ENCODE data around the gene SDK2.

The SDK2 gene

GRCh38 chr17:73538445-73538844, 105.8 kb downstream of the SDK2 start:
- ChIA-PET CTCF (interaction anchor here (0.7 kb wide), 1 partner anchor 10 kb away, joined by 3 read pairs; no protein-coding TSS in a partner anchor), POLR2A (no interaction called here)
- H3K4me1 ChIP-seq (ENCODE audit: control insufficient read depth, insufficient read depth, low read length) = no peaks in the 10 kb centered on the region; the same call in 1 of the 2 replicates
- H3K27ac ChIP-seq (ENCODE audit: extremely low read depth, low read depth, low read length) = no peak overlapping the region
- no peak overlapping the region for H3K4me3 ChIP-seq (ENCODE audit: low read depth, low read length)
- no peaks in the 10 kb centered on the region for H3K36me3 ChIP-seq (ENCODE audit: control insufficient read depth in 2 of 2, insufficient read depth in 1 of 2, low read length in 2 of 2)
- TF ChIP-seq EGR2 (tag by site-specific recombination; IDR thresholded peaks at IDR 0.05; ENCODE audit: low read depth) = peak; percentile 60
- TF ChIP-seq ZFHX2 (tag by site-specific recombination; conservative IDR thresholded peaks at IDR 0.05) = peak; percentile 47; the same call in 1 of the 2 replicates
- no peak for TF ChIP-seq ZNF335 (tag by site-specific recombination; conservative IDR thresholded peaks at IDR 0.05)
- H3K9me3 ChIP-seq (ENCODE audit: control insufficient read depth, insufficient read depth, low read depth, low read length) = no peaks in the 10 kb centered on the region

GRCh38 chr17:73536700-73537605, 107.3 kb downstream of the SDK2 start:
- Histone ChIP-seq H3K36me3 (ENCODE audit: control insufficient read depth in 2 of 2, insufficient read depth in 1 of 2, low read length in 2 of 2) (no peaks in the 10 kb centered on the region), H3K9me3 (ENCODE audit: control insufficient read depth, insufficient read depth, low read depth, low read length) (no peaks in the 10 kb centered on the region), H3K4me3 (ENCODE audit: low read depth, low read length) (no peak overlapping the region), H3K4me1 (ENCODE audit: control insufficient read depth, insufficient read depth, low read length) (no peaks in the 10 kb centered on the region; the same call in 1 of the 2 replicates), H3K27ac (ENCODE audit: extremely low read depth, low read depth, low read length) (no peak overlapping the region)
- POLR2A ChIA-PET = no interaction called here
- TF ChIP-seq EGR2 (tag by site-specific recombination; IDR thresholded peaks at IDR 0.05; ENCODE audit: low read depth) = peak; percentile 52
- TF ChIP-seq ZBTB48 (tag by site-specific recombination; IDR thresholded peaks at IDR 0.05) = no peak
- no peak for TF ChIP-seq PRDM2 (tag by site-specific recombination; IDR thresholded peaks at IDR 0.05; ENCODE audit: borderline replicate concordance)
- no peak for TF ChIP-seq PRDM6 (tag by site-specific recombination; IDR thresholded peaks at IDR 0.05)
- CTCF ChIA-PET = no interaction called here

GRCh38 chr17:73535746-73536145, 108.5 kb downstream of the SDK2 start:
- H3K27ac ChIP-seq (ENCODE audit: extremely low read depth, low read depth, low read length) = no peak overlapping the region
- no peak overlapping the region for H3K4me3 ChIP-seq (ENCODE audit: low read depth, low read length)
- no peaks in the 10 kb centered on the region; the same call in 1 of the 2 replicates for H3K4me1 ChIP-seq (ENCODE audit: control insufficient read depth, insufficient read depth, low read length)
- H3K36me3 ChIP-seq (ENCODE audit: control insufficient read depth in 2 of 2, insufficient read depth in 1 of 2, low read length in 2 of 2) = no peaks in the 10 kb centered on the region
- no peaks in the 10 kb centered on the region for H3K9me3 ChIP-seq (ENCODE audit: control insufficient read depth, insufficient read depth, low read depth, low read length)
- ChIA-PET POLR2A (no interaction called here), CTCF (no interaction called here)
- 0 out of 2 replicates have a peak, but pooled peaks have one; percentile 28 for TF ChIP-seq KLF9 (tag by site-specific recombination; IDR thresholded peaks at IDR 0.05; ENCODE audit: low read depth)
- TF ChIP-seq EGR2 (tag by site-specific recombination; IDR thresholded peaks at IDR 0.05; ENCODE audit: low read depth) = peak; percentile 73; the same call in 1 of the 2 replicates
- peak; percentile 66 for TF ChIP-seq ZFHX2 (tag by site-specific recombination; conservative IDR thresholded peaks at IDR 0.05)
- TF ChIP-seq SALL2 (tag by site-specific recombination; IDR thresholded peaks at IDR 0.05; ENCODE audit: borderline replicate concordance) = no peak
